HCT116 (cell line): ENCODE data around the gene SLC39A10.

ENCODE experiments used
- CBX3 ChIP-seq: IDR thresholded peaks from 2 replicates; pipeline ENCODE4 v1.6.1; 2012; ENCODE audit warnings: low read depth
- EZH2 ChIP-seq: fragments of 200-600 bp; sonication (generic); IDR thresholded peaks from 2 replicates; pipeline ENCODE4 v1.6.1; 2017; ENCODE audit warnings: antibody characterized with exemption, mixed run types
- EZH2phosphoT487 ChIP-seq: fragments of 200-600 bp; IDR thresholded peaks from 2 replicates; pipeline ENCODE4 v1.6.1; 2018; ENCODE audit warnings: antibody characterized with exemption, borderline replicate concordance
- POLR2A ChIP-seq: IDR thresholded peaks from 2 replicates; pipeline ENCODE4 v1.7.0; 2011; ENCODE audit warnings: borderline replicate concordance; ENCODE audit not compliant: insufficient read depth, insufficient read length; ENCODE audit errors: extremely low read depth
- POLR2AphosphoS5 ChIP-seq: IDR thresholded peaks from 2 replicates; pipeline ENCODE4 v1.6.1; 2011; ENCODE audit warnings: mild to moderate bottlenecking, low read depth, low read length, moderate library complexity
- RAD21 ChIP-seq: IDR thresholded peaks from 2 replicates; pipeline ENCODE4 v1.6.1; 2012; ENCODE audit warnings: low read depth, mild to moderate bottlenecking
- SP1 ChIP-seq: IDR thresholded peaks from 2 replicates; pipeline ENCODE4 v1.6.1; 2012; ENCODE audit warnings: low read depth
- TCF7L2 ChIP-seq: IDR thresholded peaks from 2 replicates; pipeline ENCODE4 v1.7.0; 2011; ENCODE audit warnings: borderline replicate concordance, inconsistent platforms; ENCODE audit not compliant: insufficient read depth, insufficient read length; ENCODE audit errors: extremely low read depth
- ZFX ChIP-seq: fragments of 450-650 bp; IDR thresholded peaks from 2 replicates; pipeline ENCODE4 v1.6.1; 2017
- TF ChIP-seq, protein P1 (sequence below), 3 experiments: fragments of 200-600 bp in 1 of 3; sonication (generic) in 1 of 3; IDR thresholded peaks in 2 of 3; conservative IDR thresholded peaks in 1 of 3; 2 replicates each; pipeline ENCODE4 v1.5.1; 2012 to 2017; ENCODE audit warnings: low read depth in 2 of 3, low read length in 2 of 3, antibody characterized with exemption in 1 of 3, borderline replicate concordance in 1 of 3, control low read depth in 1 of 3, mild to moderate bottlenecking in 1 of 3, mixed read lengths in 1 of 3, mixed run types in 1 of 3, moderate library complexity in 1 of 3; ENCODE audit not compliant: insufficient read depth in 1 of 3
- TF ChIP-seq, protein P2 (sequence below): IDR thresholded peaks from 2 replicates; pipeline ENCODE4 v1.6.1; 2012

DNA sequence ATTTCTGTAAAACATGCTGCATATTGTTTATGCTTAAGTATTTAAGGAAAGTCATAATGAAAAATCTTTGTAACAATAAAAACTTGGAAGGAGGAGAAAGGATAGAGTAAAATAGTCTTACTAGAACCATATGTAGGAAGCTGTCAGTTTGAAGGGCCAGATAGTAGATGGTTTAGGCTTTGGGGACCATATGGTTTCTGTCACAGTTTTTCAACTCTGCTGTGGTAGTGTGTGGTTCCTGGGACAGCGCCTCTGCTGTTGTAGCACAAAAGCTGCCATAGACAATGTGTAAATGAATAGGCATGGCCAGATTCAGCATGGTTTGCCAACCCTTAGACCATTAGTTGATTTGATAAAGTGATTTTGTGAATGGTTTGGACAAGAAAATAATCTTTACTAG lies 75.5 kb downstream of the SLC39A10 start:
- TF ChIP-seq, protein P1, sequence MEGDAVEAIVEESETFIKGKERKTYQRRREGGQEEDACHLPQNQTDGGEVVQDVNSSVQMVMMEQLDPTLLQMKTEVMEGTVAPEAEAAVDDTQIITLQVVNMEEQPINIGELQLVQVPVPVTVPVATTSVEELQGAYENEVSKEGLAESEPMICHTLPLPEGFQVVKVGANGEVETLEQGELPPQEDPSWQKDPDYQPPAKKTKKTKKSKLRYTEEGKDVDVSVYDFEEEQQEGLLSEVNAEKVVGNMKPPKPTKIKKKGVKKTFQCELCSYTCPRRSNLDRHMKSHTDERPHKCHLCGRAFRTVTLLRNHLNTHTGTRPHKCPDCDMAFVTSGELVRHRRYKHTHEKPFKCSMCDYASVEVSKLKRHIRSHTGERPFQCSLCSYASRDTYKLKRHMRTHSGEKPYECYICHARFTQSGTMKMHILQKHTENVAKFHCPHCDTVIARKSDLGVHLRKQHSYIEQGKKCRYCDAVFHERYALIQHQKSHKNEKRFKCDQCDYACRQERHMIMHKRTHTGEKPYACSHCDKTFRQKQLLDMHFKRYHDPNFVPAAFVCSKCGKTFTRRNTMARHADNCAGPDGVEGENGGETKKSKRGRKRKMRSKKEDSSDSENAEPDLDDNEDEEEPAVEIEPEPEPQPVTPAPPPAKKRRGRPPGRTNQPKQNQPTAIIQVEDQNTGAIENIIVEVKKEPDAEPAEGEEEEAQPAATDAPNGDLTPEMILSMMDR (IDR thresholded peaks at IDR 0.05 in 2 of 3, conservative IDR thresholded peaks at IDR 0.05 in 1 of 3; ENCODE audit: borderline replicate concordance in 1 of 3, insufficient read depth in 1 of 3, low read depth in 2 of 3, low read length in 2 of 3): no peak
- no peak for TF ChIP-seq EZH2
- TF ChIP-seq POLR2AphosphoS5: no peak
- TF ChIP-seq, protein P2, sequence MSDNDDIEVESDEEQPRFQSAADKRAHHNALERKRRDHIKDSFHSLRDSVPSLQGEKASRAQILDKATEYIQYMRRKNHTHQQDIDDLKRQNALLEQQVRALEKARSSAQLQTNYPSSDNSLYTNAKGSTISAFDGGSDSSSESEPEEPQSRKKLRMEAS: no peak
- TF ChIP-seq ZFX: no peak
- TF ChIP-seq POLR2A: no peak
- TF ChIP-seq RAD21: no peak
- TF ChIP-seq SP1: no peak
- TF ChIP-seq TCF7L2: no peak
- no peak for TF ChIP-seq CBX3
- no peak for TF ChIP-seq EZH2phosphoT487
